Activated naive CD8-positive, alpha-beta T cell (primary cell): ENCODE data around the gene ABCF3.

Experiments
- H3K27ac Mint-ChIP-seq: one replicate; pipeline ENCODE4 v1.8.0; 2021; ENCODE audit warnings: mixed read lengths
- H3K27me3 Mint-ChIP-seq: one replicate; pipeline ENCODE4 v1.8.0; 2021; ENCODE audit warnings: mixed read lengths
- H3K36me3 Mint-ChIP-seq: one replicate; pipeline ENCODE4 v1.8.0; 2021; ENCODE audit warnings: mixed read lengths
- H3K4me1 Mint-ChIP-seq: one replicate; pipeline ENCODE4 v1.8.0; 2021; ENCODE audit warnings: low read depth, mixed read lengths
- H3K4me3 Mint-ChIP-seq: one replicate; pipeline ENCODE4 v1.8.0; 2021; ENCODE audit warnings: mild to moderate bottlenecking, mixed read lengths
- H3K9me3 Mint-ChIP-seq: one replicate; pipeline ENCODE4 v1.8.0; 2021; ENCODE audit warnings: low read depth, mixed read lengths

ABCF3 gene

DNA sequence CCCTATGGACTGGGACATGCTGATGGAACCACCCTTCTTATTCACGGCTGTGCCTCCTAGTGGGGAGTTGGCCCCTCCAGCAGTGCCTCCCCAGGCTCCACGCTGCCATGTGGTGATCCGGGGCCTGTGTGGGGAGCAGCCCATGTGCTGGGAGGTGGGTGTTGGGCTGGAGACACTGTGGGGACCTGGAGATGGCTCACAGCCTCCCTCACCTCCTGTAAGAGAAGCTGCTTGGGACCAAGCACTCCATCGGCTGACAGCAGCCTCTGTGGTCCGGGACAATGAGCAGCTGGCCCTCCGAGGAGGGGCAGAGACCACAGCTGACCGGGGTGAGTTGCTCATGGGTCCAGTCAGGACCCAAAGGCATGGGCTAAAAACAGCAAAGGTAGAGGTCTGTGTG, 53.7 kb downstream of the ABCF3 start:
- Mint-ChIP-seq H3K4me1 (no peaks in the 10 kb centered on the region), H3K27me3 (no peaks in the 10 kb centered on the region), H3K36me3 (peaks cover under 1% of the 10 kb centered on the region), H3K9me3 (no peaks in the 10 kb centered on the region), H3K27ac (no peak overlapping the region), H3K4me3 (no peak overlapping the region)

GRCh38 chr3:184240384-184241140, 54.6 kb downstream of the ABCF3 start:
- Mint-ChIP-seq H3K4me3 (no peak overlapping the region), H3K27ac (no peak overlapping the region), H3K9me3 (no peaks in the 10 kb centered on the region), H3K36me3 (peaks cover 3% of the 10 kb centered on the region), H3K27me3 (no peaks in the 10 kb centered on the region), H3K4me1 (peaks cover 4% of the 10 kb centered on the region)

GRCh38 chr3:184241141-184241446, 55.1 kb downstream of the ABCF3 start:
- Mint-ChIP-seq H3K27me3 (no peaks in the 10 kb centered on the region), H3K9me3 (no peaks in the 10 kb centered on the region), H3K4me1 (peaks cover 5% of the 10 kb centered on the region), H3K36me3 (peaks cover 3% of the 10 kb centered on the region), H3K27ac (no peak overlapping the region), H3K4me3 (no peak overlapping the region)

DNA sequence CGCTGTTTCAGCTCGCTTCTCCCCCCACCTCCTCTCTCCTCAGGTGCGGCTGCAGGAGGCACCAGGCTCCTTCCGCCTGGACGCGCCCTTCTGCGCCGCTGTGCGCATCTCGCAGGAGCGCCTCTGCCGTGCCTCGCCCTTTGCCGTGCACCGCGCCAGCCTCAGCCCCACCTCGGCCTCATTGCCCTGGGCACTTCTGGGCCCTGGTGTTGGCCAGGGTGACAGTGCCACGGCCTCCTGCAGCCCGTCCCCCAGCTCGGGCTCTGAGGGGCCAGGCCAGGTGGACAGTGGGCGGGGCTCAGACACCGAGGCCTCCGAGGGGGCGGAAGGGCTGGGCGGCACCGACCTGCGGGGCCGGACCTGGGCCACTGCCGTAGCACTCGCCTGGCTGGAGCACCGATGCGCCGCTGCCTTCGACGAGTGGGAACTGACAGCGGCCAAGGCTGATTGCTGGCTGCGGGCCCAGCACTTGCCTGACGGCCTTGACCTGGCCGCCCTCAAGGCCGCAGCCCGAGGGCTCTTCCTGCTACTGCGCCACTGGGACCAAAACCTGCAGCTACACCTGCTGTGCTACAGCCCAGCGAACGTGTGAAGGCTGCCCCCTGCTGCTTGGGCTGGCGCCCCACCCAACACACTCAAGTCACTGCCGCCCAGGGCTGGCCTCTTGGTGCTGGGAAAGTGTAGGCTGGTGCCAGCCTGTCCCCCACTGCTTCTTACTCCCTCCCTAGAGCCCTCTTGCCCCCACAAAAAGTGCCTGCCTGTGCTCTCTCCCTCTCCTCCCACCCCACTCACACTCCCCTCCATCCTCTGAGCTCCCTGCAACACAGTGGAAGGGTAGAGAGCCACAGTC, 55.7 kb downstream of the ABCF3 start:
- Mint-ChIP-seq H3K4me1 (peaks cover 5% of the 10 kb centered on the region), H3K27ac (no peak overlapping the region), H3K9me3 (no peaks in the 10 kb centered on the region), H3K27me3 (no peaks in the 10 kb centered on the region), H3K4me3 (no peak overlapping the region), H3K36me3 (peaks cover 3% of the 10 kb centered on the region)

DNA sequence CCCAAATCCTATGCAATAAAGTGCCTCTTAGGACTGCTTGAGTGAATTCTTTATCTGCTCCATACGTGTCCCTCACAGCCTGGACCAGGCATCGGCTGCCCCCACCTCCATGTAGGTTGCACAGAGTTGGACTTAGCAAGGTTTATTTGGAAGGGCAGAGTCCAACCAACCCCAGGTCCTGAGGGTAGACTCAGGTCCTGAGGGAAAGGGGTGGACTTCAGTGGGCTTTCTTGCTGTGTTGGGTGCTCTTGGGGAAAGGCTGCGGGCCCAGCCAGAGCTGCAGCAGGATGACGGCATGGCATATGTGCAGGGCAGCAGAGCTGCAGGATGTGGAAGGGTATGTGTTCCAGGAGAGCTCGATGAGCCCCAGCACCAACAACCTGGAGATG, 56.3 kb downstream of the ABCF3 start:
- H3K4me1 Mint-ChIP-seq: peaks cover 5% of the 10 kb centered on the region
- H3K36me3 Mint-ChIP-seq: peaks cover 3% of the 10 kb centered on the region
- H3K4me3 Mint-ChIP-seq: no peak overlapping the region
- no peak overlapping the region for H3K27ac Mint-ChIP-seq
- no peaks in the 10 kb centered on the region for H3K9me3 Mint-ChIP-seq
- H3K27me3 Mint-ChIP-seq: no peaks in the 10 kb centered on the region
